Tibial nerve (tissue), 4 donors: ENCODE measurements around the gene ALK.

ENCODE experiments used
- CTCF ChIP-seq, 5 experiments: fragments of 200-600 bp in 3 of 5; fragments of 450-650 bp in 2 of 5; sonication (generic) in 3 of 5; IDR thresholded peaks; one replicate each; pipeline ENCODE4 v1.5.1; 2016 to 2019; ENCODE audit warnings: antibody characterized with exemption in 5 of 5, mild to moderate bottlenecking in 3 of 5, moderate library complexity in 2 of 5
- EP300 ChIP-seq, 2 donors: sonication (generic); formaldehyde crosslinking; IDR thresholded peaks; one replicate each; pipeline ENCODE4 v1.6.1; 2017; ENCODE audit warnings: antibody characterized with exemption in 2 of 2, mild to moderate bottlenecking in 1 of 2
- POLR2A ChIP-seq, 2 donors: fragments of 450-650 bp; IDR thresholded peaks; one replicate each; pipeline ENCODE4 v1.6.1; 2017; ENCODE audit warnings: antibody characterized with exemption in 2 of 2, mild to moderate bottlenecking in 2 of 2, moderate library complexity in 2 of 2

GRCh38 chr2:29225814-29226213 is 695.6 kb downstream of the ALK start:
- TF ChIP-seq CTCF (IDR thresholded peaks at IDR 0.05): no peak
- TF ChIP-seq POLR2A (IDR thresholded peaks at IDR 0.05): no peak
- no peak for TF ChIP-seq EP300 (IDR thresholded peaks at IDR 0.05)
